Panc1 (cell line): ENCODE results near the gene SLC38A1.

Experiments
- POLR2AphosphoS5 ChIP-seq: IDR thresholded peaks from 2 replicates; pipeline ENCODE4 v1.6.1; 2012; ENCODE audit warnings: mild to moderate bottlenecking, low read depth, low read length, moderate library complexity
- SIN3A ChIP-seq: IDR thresholded peaks from 2 replicates; pipeline ENCODE4 v1.6.1; 2012; ENCODE audit warnings: low read depth, mild to moderate bottlenecking, low read length, moderate library complexity, borderline replicate concordance; ENCODE audit not compliant: insufficient read depth
- TCF7L2 ChIP-seq: IDR thresholded peaks from 2 replicates; pipeline ENCODE4 v1.6.1; 2011; ENCODE audit warnings: mild to moderate bottlenecking, low read depth, low read length, inconsistent platforms
- TF ChIP-seq, protein P1 (sequence below): fragments of 450-650 bp; IDR thresholded peaks from 2 replicates; pipeline ENCODE4 v1.5.1; 2017; ENCODE audit warnings: mild to moderate bottlenecking
- TF ChIP-seq, protein P2 (sequence below), 2 experiments: IDR thresholded peaks; 2 replicates each; pipeline ENCODE4 v1.6.1; 2011 to 2012; ENCODE audit warnings: low read depth in 2 of 2, control low read depth in 1 of 2, low read length in 1 of 2, mild to moderate bottlenecking in 1 of 2, moderate library complexity in 1 of 2; ENCODE audit not compliant: insufficient read depth in 1 of 2

DNA sequence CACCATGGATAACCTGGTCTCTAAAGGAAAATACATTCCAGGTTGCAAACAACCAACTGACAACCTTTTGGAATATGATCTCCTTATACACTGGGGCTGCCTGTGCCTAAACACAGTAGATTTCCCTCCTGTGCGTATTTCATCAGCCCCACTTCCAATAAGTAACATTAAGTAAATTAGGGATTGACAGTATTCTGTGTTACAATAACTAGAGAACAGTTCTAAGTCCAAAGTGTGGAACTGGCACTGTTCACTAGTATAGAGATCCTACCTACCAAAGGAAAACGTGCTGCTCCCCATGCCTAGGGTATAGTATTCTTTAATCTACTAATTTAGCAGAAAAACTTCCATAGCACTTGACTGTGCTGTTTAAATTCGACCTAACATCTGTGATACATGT, 82.8 kb downstream of the SLC38A1 start:
- TF ChIP-seq, protein P1, sequence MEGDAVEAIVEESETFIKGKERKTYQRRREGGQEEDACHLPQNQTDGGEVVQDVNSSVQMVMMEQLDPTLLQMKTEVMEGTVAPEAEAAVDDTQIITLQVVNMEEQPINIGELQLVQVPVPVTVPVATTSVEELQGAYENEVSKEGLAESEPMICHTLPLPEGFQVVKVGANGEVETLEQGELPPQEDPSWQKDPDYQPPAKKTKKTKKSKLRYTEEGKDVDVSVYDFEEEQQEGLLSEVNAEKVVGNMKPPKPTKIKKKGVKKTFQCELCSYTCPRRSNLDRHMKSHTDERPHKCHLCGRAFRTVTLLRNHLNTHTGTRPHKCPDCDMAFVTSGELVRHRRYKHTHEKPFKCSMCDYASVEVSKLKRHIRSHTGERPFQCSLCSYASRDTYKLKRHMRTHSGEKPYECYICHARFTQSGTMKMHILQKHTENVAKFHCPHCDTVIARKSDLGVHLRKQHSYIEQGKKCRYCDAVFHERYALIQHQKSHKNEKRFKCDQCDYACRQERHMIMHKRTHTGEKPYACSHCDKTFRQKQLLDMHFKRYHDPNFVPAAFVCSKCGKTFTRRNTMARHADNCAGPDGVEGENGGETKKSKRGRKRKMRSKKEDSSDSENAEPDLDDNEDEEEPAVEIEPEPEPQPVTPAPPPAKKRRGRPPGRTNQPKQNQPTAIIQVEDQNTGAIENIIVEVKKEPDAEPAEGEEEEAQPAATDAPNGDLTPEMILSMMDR, result no peak
- no peak for TF ChIP-seq TCF7L2
- no peak for TF ChIP-seq POLR2AphosphoS5
- TF ChIP-seq, protein P2, sequence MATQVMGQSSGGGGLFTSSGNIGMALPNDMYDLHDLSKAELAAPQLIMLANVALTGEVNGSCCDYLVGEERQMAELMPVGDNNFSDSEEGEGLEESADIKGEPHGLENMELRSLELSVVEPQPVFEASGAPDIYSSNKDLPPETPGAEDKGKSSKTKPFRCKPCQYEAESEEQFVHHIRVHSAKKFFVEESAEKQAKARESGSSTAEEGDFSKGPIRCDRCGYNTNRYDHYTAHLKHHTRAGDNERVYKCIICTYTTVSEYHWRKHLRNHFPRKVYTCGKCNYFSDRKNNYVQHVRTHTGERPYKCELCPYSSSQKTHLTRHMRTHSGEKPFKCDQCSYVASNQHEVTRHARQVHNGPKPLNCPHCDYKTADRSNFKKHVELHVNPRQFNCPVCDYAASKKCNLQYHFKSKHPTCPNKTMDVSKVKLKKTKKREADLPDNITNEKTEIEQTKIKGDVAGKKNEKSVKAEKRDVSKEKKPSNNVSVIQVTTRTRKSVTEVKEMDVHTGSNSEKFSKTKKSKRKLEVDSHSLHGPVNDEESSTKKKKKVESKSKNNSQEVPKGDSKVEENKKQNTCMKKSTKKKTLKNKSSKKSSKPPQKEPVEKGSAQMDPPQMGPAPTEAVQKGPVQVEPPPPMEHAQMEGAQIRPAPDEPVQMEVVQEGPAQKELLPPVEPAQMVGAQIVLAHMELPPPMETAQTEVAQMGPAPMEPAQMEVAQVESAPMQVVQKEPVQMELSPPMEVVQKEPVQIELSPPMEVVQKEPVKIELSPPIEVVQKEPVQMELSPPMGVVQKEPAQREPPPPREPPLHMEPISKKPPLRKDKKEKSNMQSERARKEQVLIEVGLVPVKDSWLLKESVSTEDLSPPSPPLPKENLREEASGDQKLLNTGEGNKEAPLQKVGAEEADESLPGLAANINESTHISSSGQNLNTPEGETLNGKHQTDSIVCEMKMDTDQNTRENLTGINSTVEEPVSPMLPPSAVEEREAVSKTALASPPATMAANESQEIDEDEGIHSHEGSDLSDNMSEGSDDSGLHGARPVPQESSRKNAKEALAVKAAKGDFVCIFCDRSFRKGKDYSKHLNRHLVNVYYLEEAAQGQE (IDR thresholded peaks at IDR 0.05; ENCODE audit: insufficient read depth in 1 of 2, low read depth in 2 of 2, low read length in 1 of 2), result no peak
- no peak for TF ChIP-seq SIN3A
